ENCODE results near the gene CCDC57.

CCDC57 gene

GRCh38 chr17:82187500-82187899 lies 25.1 kb downstream of the CCDC57 start:
- H3K27me3 ChIP-seq (ENCODE audit: control insufficient read depth in 1 of 2, insufficient read depth in 2 of 2, low read length in 2 of 2): no peaks in the 10 kb centered on the region
- peaks cover 16 to 20% of the 10 kb centered on the region in 2 donors for H3K4me1 ChIP-seq (ENCODE audit: control insufficient read depth in 1 of 2, insufficient read depth in 2 of 2, low read length in 2 of 2)
- H3K9me3 ChIP-seq (ENCODE audit: control insufficient read depth in 1 of 2, low read length in 2 of 2): no peaks in the 10 kb centered on the region
- no peak overlapping the region for H3K27ac ChIP-seq (ENCODE audit: low read depth, low read length)
- H3K9ac ChIP-seq (ENCODE audit: low read depth in 1 of 2, low read length in 2 of 2): no peak overlapping the region
- no peak overlapping the region for H3K4me3 ChIP-seq (ENCODE audit: low read depth in 1 of 2, low read length in 2 of 2)
- H3K36me3 ChIP-seq (ENCODE audit: control insufficient read depth in 1 of 2, insufficient read depth in 2 of 2, low read length in 2 of 2): peaks cover 0 to 23% of the 10 kb centered on the region in 2 donors

- no peaks in the 10 kb centered on the region for H3K27me3 ChIP-seq (ENCODE audit: control insufficient read depth in 1 of 2, insufficient read depth in 2 of 2, low read length in 2 of 2)
- no peak overlapping the region for H3K4me3 ChIP-seq (ENCODE audit: low read depth in 1 of 2, low read length in 2 of 2)
- H3K9ac ChIP-seq (ENCODE audit: low read depth in 1 of 2, low read length in 2 of 2): no peak overlapping the region
- no peak overlapping the region for H3K27ac ChIP-seq (ENCODE audit: low read depth, low read length)
- no peaks in the 10 kb centered on the region for H3K9me3 ChIP-seq (ENCODE audit: control insufficient read depth in 1 of 2, low read length in 2 of 2)
- H3K4me1 ChIP-seq (ENCODE audit: control insufficient read depth in 1 of 2, insufficient read depth in 2 of 2, low read length in 2 of 2): peaks cover 15% of the 10 kb centered on the region in 2 donors
- peaks cover 0 to 23% of the 10 kb centered on the region in 2 donors for H3K36me3 ChIP-seq (ENCODE audit: control insufficient read depth in 1 of 2, insufficient read depth in 2 of 2, low read length in 2 of 2)
Measured at GRCh38 chr17:82186221-82186620, 26.4 kb downstream of the CCDC57 start.

GRCh38 chr17:82184761-82185160 lies 27.9 kb downstream of the CCDC57 start:
- H3K9ac ChIP-seq (ENCODE audit: low read depth in 1 of 2, low read length in 2 of 2): no peak overlapping the region
- H3K4me3 ChIP-seq (ENCODE audit: low read depth in 1 of 2, low read length in 2 of 2): no peak overlapping the region
- peaks cover 0 to 33% of the 10 kb centered on the region in 2 donors for H3K36me3 ChIP-seq (ENCODE audit: control insufficient read depth in 1 of 2, insufficient read depth in 2 of 2, low read length in 2 of 2)
- H3K27ac ChIP-seq (ENCODE audit: low read depth, low read length): no peak overlapping the region
- no peaks in the 10 kb centered on the region for H3K27me3 ChIP-seq (ENCODE audit: control insufficient read depth in 1 of 2, insufficient read depth in 2 of 2, low read length in 2 of 2)
- no peaks in the 10 kb centered on the region for H3K9me3 ChIP-seq (ENCODE audit: control insufficient read depth in 1 of 2, low read length in 2 of 2)
- H3K4me1 ChIP-seq (ENCODE audit: control insufficient read depth in 1 of 2, insufficient read depth in 2 of 2, low read length in 2 of 2): peaks cover 15% of the 10 kb centered on the region in 2 donors

DNA sequence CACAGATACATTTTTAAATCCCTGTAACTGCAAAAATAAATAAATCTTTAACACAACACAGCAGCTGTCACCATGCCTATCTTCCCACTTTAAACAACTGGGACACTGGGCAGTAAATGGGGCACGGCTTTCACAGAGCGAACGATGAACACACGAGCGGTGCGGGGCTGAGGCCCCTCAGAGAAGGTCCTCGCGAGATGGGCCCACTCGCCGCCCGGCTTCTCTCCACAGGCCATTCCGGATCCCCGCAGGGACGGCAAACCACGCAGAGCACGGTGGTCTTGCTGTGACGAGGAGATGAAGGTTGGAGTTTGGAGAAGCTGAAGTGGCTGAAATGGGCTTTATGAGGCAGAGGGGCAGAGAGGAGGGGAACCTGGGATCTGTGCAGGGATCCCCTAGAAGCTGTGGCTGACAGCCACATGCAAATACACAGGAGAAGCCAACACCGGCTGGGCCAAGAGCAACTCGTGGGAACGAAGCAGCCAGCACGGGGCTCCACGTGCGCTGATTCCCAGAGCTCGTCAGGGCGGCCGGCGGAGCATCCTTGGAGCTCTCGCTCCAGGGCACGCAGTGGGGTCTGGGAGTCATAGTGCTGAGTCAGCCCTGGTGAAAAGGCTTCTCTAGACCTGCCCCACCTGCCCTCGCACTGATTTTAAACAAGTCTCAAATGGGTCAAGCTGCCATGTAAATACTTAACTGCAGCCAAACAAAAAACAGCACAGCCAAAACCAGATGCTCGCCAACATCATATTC lies 31.7 kb downstream of the CCDC57 start:
- H3K27me3 ChIP-seq (ENCODE audit: control insufficient read depth in 1 of 2, insufficient read depth in 2 of 2, low read length in 2 of 2): no peaks in the 10 kb centered on the region
- no peak overlapping the region for H3K4me3 ChIP-seq (ENCODE audit: low read depth in 1 of 2, low read length in 2 of 2)
- no peak overlapping the region for H3K9ac ChIP-seq (ENCODE audit: low read depth in 1 of 2, low read length in 2 of 2)
- no peak overlapping the region for H3K27ac ChIP-seq (ENCODE audit: low read depth, low read length)
- H3K36me3 ChIP-seq (ENCODE audit: control insufficient read depth in 1 of 2, insufficient read depth in 2 of 2, low read length in 2 of 2): peaks cover 0 to 36% of the 10 kb centered on the region in 2 donors
- no peaks in the 10 kb centered on the region for H3K9me3 ChIP-seq (ENCODE audit: control insufficient read depth in 1 of 2, low read length in 2 of 2)
- H3K4me1 ChIP-seq (ENCODE audit: control insufficient read depth in 1 of 2, insufficient read depth in 2 of 2, low read length in 2 of 2): peaks cover 4 to 5% of the 10 kb centered on the region in 2 donors

- Histone ChIP-seq H3K4me3 (ENCODE audit: low read depth in 1 of 2, low read length in 2 of 2) (no peak overlapping the region), H3K4me1 (ENCODE audit: control insufficient read depth in 1 of 2, insufficient read depth in 2 of 2, low read length in 2 of 2) (peaks cover 5 to 10% of the 10 kb centered on the region in 2 donors), H3K9me3 (ENCODE audit: control insufficient read depth in 1 of 2, low read length in 2 of 2) (no peaks in the 10 kb centered on the region), H3K27me3 (ENCODE audit: control insufficient read depth in 1 of 2, insufficient read depth in 2 of 2, low read length in 2 of 2) (no peaks in the 10 kb centered on the region), H3K36me3 (ENCODE audit: control insufficient read depth in 1 of 2, insufficient read depth in 2 of 2, low read length in 2 of 2) (peaks cover 0 to 39% of the 10 kb centered on the region in 2 donors), H3K27ac (ENCODE audit: low read depth, low read length) (no peak overlapping the region), H3K9ac (ENCODE audit: low read depth in 1 of 2, low read length in 2 of 2) (no peak overlapping the region)
Measured at GRCh38 chr17:82179946-82180475, 32.6 kb downstream of the CCDC57 start.

- Histone ChIP-seq H3K9me3 (ENCODE audit: control insufficient read depth in 1 of 2, low read length in 2 of 2) (no peaks in the 10 kb centered on the region), H3K36me3 (ENCODE audit: control insufficient read depth in 1 of 2, insufficient read depth in 2 of 2, low read length in 2 of 2) (peaks cover 0 to 37% of the 10 kb centered on the region in 2 donors), H3K4me3 (ENCODE audit: low read depth in 1 of 2, low read length in 2 of 2) (no peak overlapping the region), H3K4me1 (ENCODE audit: control insufficient read depth in 1 of 2, insufficient read depth in 2 of 2, low read length in 2 of 2) (peaks cover 5 to 10% of the 10 kb centered on the region in 2 donors), H3K27ac (ENCODE audit: low read depth, low read length) (no peak overlapping the region), H3K9ac (ENCODE audit: low read depth in 1 of 2, low read length in 2 of 2) (no peak overlapping the region), H3K27me3 (ENCODE audit: control insufficient read depth in 1 of 2, insufficient read depth in 2 of 2, low read length in 2 of 2) (no peaks in the 10 kb centered on the region)
Measured at GRCh38 chr17:82179412-82179811, 33.2 kb downstream of the CCDC57 start.

DNA sequence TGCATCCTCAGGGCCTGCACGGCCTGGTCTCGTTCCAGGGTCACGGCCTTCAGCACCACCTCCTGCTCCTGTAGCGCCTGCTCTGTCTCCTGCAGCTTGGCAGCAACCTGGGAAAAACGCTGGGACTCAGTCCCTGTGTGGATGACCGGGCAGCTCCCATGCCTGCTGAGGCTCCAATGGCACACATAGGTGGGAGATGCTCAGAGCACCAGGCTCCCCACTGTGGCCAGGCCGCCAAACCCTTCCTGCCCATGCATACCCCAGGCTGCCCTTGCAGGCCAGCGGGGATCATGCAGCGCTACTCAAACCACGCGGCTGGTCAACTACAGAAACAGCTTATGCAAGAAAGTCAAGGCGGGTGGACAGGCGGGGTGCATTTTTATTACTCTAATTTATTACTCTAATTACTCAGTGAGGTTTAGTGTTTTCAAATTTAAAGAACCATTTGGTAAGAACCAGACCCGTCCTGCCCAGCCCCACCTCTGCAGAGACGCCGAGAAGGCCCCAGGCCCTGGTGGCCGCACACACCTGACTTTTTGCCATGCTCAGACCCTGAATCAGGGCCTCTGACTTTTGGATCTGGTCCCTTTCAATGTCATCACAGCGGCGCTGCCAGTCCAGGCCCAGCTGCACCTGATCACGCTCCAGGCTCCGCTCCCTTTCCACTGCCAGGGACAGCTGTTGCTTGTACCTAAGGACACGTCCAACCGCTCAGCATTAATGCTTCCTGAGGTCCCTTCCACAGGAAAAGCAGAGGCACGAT lies 34.0 kb downstream of the CCDC57 start:
- H3K9me3 ChIP-seq (ENCODE audit: control insufficient read depth in 1 of 2, low read length in 2 of 2): no peaks in the 10 kb centered on the region
- no peak overlapping the region for H3K27ac ChIP-seq (ENCODE audit: low read depth, low read length)
- peaks cover 5 to 10% of the 10 kb centered on the region in 2 donors for H3K4me1 ChIP-seq (ENCODE audit: control insufficient read depth in 1 of 2, insufficient read depth in 2 of 2, low read length in 2 of 2)
- no peaks in the 10 kb centered on the region for H3K27me3 ChIP-seq (ENCODE audit: control insufficient read depth in 1 of 2, insufficient read depth in 2 of 2, low read length in 2 of 2)
- no peak overlapping the region for H3K4me3 ChIP-seq (ENCODE audit: low read depth in 1 of 2, low read length in 2 of 2)
- peaks cover 0 to 30% of the 10 kb centered on the region in 2 donors for H3K36me3 ChIP-seq (ENCODE audit: control insufficient read depth in 1 of 2, insufficient read depth in 2 of 2, low read length in 2 of 2)
- H3K9ac ChIP-seq (ENCODE audit: low read depth in 1 of 2, low read length in 2 of 2): no peak overlapping the region

- Histone ChIP-seq H3K9ac (ENCODE audit: low read depth in 1 of 2, low read length in 2 of 2) (no peak overlapping the region), H3K27me3 (ENCODE audit: control insufficient read depth in 1 of 2, insufficient read depth in 2 of 2, low read length in 2 of 2) (no peaks in the 10 kb centered on the region), H3K9me3 (ENCODE audit: control insufficient read depth in 1 of 2, low read length in 2 of 2) (no peaks in the 10 kb centered on the region), H3K27ac (ENCODE audit: low read depth, low read length) (no peak overlapping the region), H3K4me1 (ENCODE audit: control insufficient read depth in 1 of 2, insufficient read depth in 2 of 2, low read length in 2 of 2) (peaks cover 5 to 10% of the 10 kb centered on the region in 2 donors), H3K4me3 (ENCODE audit: low read depth in 1 of 2, low read length in 2 of 2) (no peak overlapping the region), H3K36me3 (ENCODE audit: control insufficient read depth in 1 of 2, insufficient read depth in 2 of 2, low read length in 2 of 2) (peaks cover 0 to 25% of the 10 kb centered on the region in 2 donors)
Measured at GRCh38 chr17:82177761-82178498, 34.7 kb downstream of the CCDC57 start.

DNA sequence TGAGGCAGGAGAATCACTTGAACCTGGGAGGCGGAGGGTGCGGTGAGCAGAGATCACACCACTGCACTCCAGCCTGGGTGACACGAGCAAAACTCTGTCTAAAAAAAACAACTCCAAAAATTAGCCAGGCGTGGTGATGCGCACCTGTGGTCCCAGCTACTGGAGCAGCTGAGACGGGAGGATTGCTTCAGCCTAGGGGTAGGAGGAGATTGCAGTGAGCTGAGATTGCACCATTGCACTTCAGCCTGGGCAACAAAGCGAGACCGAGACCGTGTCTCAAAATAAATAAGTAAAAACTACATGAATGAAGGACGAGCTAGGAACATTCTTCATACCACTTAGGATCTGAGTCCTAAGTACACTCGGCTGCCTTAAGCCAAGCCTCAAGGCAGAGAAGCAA lies 35.4 kb downstream of the CCDC57 start:
- Histone ChIP-seq H3K27ac (ENCODE audit: low read depth, low read length) (no peak overlapping the region), H3K27me3 (ENCODE audit: control insufficient read depth in 1 of 2, insufficient read depth in 2 of 2, low read length in 2 of 2) (no peaks in the 10 kb centered on the region), H3K4me1 (ENCODE audit: control insufficient read depth in 1 of 2, insufficient read depth in 2 of 2, low read length in 2 of 2) (peaks cover 5 to 10% of the 10 kb centered on the region in 2 donors)

More for the DNA sequence above, 35.4 kb downstream of the CCDC57 start:
- no peaks in the 10 kb centered on the region for H3K9me3 ChIP-seq (ENCODE audit: control insufficient read depth in 1 of 2, low read length in 2 of 2)
- peaks cover 4 to 28% of the 10 kb centered on the region in 2 donors for H3K36me3 ChIP-seq (ENCODE audit: control insufficient read depth in 1 of 2, insufficient read depth in 2 of 2, low read length in 2 of 2)
- H3K9ac ChIP-seq (ENCODE audit: low read depth in 1 of 2, low read length in 2 of 2): no peak overlapping the region
- H3K4me3 ChIP-seq (ENCODE audit: low read depth in 1 of 2, low read length in 2 of 2): no peak overlapping the region

All from duodenal mucosa (tissue), 2 donors.